Dedifferentiated amniotic fluid mesenchymal stem cell (primary cell): ENCODE measurements around the gene TSN.

ENCODE experiments used
- DNase-seq: peaks from one replicate; pipeline ENCODE4 v3.0.0-alpha.2; 2016; ENCODE audit errors: extremely low spot score

The TSN gene

DNA sequence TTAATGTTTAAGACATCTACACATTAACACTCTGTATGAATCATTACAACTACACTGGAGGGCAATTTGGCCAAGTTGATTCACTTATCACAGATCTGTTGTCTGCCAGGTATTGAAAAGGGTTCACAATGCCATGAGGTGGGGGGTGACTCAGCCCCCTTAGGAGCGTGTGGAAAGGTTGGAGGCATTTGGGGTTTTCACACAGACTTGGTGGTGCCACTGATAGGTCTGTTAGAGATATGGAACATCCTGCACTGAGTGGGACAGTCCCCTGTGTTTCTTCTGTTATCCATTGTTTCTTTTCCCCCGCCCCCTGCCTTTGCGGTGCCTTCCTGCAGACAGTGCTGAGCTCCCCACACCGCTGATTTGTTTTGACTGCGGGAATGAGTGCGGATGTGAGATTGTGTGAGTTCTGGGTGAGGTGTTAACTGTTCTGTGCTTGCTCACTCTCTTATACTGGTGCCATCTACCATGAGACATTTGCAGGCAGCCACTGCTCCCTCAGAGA, 9.3 kb upstream of the TSN start:
- DNase-seq = no peak

DNA sequence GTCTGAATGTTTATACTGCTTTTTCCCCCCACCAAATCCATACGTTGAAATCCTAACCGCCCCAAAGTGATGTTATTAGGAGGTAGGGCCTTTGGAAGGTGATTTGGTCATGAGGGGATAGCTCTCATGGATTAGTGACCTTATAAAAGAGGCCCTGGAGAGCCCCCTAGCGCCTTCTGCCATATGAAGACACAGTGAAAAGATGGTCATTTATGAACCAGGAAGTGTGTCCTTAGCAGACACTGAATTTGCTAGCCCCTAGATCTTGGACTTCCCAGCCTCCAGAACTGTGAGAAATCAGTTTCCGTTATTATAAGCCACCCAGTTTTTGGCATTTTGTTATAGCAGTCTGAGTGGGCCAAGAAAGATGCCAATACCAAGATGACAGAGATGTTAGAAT, 7.2 kb upstream of the TSN start:
- DNase-seq = no peak

DNA sequence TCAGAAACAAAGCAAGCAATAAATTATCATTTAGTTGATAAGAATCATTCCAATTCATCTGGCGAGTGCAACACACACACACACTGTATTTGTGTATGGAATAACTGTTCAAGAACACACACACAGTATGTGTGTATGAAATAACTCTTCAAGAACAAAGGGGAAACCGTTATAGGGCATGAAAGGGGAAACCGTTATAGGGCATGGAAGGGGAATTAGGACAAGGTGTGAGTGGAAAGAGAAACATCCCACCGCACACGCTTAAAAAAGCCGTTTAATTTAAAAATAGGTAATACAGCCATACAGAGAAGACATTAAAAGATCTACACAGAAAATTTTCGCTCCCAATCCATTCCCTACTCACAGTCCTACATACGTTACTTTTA, 607 bp upstream of the TSN start:
- no peak for DNase-seq

DNA sequence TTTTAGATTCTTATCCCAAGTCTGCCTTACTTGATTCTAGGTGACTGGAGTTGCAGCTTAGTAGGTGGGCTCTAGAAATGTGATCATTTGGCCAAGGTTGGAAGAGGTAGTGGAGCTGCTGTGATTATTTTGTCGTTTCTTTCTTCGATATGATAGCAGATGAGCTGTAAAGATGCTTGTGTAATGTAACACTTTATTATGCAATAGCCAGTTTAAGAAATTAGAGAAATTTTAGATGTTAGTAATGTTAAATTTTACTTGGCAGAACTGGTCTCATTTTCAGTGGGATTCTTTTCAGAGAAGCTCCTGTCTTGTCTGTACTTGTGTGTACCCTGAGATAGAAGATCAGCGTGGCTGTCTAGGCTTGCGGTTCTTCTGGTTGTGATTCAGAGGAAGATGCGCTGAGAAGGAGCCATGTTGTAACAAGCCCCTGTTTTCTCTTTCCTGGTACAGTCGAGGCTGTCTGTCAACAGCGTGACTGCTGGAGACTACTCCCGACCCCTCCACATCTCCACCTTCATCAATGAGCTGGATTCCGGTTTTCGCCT, 9.3 kb downstream of the TSN start:
- DNase-seq = no peak

DNA sequence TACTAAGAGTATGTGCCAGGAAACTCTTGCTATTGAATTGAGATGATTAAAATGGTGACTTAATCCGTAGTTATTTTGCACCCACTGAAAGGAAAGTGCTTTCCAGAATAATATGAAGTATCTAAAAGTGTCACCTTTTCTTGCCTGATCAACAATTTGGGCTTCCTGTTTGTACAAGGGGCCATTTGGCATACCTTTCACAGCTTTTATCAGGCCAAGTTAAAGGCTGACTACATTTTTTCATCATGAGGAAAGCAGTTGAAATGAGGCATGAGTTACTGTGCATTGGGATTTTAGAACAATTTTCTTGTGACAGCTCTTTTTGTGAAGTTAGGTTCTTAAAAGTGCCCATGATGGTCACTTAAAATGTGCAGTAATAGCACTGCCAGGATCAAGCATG, 11.2 kb downstream of the TSN start:
- DNase-seq = no peak

DNA sequence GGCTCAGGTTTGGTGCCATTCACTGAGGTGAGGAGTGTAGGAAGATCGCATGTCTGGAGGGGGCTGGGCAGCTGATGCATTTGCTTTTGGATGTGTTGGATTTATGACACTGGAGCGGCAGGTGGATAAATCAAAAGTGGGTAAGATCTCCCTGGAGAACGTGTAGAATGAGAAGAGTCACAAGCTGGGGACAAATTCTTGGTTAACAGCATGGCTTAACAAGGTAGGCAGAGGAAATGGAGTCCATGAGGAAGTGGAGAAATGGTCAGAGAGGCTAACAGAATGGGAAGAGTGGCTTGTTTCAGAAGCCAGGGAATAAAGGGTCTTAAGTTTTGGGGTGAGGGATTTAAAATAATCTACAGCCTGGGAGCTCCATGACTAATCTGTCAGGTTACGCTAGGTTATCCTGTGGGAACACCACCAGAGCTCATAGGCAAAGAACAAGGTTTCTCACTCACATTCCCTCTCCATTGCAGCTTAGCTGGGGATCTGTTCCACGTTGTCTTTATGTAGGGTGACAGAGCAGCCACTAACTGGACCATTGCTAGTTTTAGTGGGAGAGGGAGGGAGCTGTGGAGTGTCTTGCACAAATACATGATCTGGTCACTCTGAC, 12.8 kb downstream of the TSN start:
- no peak for DNase-seq

DNA sequence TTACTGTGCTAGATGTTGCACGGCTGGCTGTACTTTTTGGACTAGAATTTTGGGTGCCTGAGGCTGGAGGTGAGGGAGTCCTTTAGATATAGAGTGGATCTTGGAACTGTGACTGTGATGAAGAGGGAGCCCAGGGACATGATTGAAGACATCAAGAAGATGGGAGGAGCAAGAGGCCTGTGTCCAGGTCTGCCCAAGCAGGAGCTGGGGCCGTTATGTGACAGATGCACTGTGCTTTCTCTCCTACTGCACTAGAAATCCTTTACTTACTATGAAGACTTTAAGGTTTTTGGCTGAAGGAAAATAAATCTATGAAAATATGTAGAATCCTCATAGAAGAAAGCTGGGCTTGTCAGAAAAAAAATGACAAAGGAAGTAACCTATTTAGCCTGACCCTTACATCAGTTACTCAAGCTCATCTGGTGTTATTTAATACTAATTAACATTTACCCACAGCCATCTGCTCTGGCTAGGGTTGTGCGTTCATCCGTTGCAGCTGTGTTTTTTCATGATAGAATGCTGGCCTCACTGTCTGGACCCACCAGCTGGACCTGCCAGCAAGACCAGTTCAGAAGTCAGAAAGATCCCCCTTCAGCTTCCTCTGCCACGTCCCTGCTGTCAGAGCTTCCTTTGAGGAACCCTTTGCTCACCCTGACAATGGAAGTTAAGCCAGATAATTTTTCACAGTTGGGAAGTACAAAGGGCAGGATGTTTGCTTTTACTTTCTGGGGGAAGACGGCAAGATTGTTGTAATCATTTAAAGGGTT, 16.7 kb downstream of the TSN start:
- DNase-seq = no peak

DNA sequence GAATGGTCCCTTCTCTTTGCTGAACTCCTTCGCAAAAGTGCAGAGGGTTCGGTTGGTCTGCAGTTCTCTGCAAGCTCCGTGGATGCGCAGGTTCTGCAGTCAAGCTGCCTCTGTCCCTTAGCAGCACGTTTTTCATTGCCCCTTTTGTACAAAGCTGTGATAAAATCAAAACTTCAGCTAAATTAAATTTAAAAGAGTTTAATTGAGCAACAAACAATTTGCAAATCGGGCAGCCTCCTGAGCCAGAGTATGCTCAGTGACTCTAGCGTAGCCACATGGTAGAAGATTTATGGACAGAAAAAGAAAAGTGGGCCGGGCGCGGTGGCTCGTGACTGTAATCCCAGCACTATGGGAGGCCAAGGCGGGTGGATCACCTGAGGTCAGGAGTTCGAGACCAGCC, 18.8 kb downstream of the TSN start:
- DNase-seq = no peak

DNA sequence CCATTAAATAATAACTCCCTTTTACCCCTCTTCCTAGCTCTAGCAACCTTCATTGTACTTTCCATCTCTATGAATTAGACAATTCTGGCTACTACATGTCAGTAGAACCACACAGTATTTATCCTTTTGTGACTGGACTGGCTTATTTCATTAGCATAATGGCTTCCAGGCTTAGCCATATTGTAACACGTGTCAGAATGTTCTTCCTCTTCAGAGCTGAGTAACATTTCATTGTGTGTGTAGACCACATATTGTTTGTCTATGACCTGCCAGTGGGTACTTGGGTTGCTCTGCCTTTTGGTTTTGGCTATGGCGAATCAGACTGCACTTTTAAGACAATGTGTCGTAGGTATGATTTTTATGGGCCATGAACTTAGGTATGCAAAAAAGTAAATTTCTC, 20.9 kb downstream of the TSN start:
- no peak for DNase-seq

DNA sequence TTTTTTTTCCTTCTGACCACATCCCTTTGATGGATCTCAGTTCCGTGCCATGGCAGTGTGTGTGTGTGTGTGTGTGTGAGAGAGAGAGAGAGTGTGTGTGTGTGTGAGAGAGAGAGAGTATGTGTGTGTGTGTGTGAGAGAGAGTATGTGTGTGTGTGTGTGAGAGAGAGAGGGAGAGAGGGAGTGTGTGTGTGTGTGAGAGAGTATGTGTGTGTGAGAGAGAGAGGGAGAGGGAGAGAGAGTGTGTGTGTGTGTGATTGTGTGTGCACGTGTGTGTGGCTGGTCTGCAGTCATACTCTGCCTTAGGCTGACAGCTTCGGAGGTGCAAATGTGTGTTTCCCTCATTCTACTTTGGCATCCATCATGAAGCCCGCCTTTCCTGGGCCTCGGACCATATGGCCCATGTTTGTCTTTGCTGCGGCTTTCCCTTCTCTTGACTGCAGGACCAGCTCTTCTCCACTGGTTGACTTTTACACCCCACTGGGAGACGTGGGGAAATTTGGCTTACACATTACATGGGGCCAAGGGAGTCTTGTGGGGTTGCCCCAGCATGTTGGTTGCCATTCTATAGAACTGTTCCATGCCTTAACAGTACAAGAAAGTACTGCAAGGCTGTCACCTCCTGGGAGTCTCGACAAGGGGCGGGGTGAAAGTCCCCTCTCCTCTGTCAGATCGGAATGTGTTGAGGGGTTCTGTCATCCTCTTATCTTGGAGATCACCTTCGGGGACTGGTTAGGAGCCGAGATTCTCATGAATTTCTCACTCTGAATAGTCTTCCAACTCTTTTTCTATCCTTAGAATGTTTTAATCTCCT, 21.6 kb downstream of the TSN start:
- DNase-seq = no peak

DNA sequence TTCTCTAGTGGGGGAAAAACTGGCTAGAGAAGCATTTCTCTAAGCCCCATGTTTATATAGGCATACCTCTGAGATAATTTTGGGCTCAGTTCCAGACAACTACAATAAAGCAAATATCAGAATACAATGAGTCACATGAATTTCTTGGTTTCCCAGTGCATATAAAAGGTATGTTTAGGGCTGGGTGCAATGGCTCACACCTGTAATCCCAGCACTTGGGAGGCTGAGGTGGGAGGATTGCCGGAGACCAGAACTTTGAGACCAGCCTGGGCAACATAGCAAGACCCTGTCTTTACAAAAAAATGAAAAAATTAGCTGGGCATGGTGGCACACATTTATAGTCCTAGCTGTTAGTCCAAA, 22.2 kb downstream of the TSN start:
- DNase-seq = no peak

DNA sequence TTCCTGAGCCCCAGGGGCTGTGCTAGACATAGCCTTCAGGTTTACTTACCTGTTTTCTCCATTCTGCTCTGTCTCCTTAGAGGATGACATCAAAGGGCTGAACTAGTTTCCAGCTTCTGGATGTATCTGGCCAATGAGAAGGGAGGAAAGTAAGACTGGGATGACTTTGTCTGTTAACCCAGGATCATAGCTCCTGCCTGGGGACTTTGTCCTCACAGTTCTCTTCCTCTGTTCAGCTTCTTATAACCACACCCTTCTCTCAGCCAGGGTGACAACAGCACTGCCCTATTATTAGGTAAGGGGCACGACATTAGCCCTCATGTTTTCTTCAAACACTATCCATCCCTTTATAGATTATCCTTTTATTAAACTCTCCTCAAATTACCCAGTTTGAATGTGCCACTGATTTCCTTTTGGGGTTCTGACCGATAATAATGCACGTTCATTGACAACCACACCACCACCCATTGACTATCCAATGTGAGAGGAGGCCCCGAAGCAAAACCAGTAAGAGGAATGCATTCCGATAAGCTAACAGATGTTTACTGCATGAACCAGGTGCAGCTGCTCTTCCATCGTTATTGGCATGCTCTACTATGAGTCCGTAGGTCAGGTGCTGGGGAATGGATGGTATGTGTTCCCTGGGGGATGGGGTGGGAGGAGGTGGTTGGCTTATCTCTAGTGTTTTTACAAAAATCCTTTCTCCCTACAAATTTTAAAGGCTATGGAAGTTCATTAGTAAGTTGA, 23.5 kb downstream of the TSN start:
- no peak for DNase-seq

DNA sequence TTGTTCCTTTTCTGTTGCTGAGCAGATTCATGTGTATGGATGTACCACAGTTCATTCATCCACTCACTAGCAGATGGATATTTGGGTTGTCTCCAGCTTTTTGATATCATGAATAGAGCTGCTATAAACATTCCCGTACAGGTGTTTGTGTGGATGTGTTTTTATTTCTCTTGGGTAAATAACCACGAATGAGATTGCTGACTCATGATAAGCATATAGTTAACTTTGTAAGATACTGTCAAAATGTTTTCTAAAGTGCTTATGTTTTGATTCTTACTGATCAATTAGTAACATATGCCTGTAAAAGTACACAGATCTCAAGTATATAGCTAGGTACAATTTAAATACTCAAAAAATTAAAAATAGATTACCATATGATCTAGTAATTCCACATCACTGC, 27.7 kb downstream of the TSN start:
- DNase-seq = no peak

DNA sequence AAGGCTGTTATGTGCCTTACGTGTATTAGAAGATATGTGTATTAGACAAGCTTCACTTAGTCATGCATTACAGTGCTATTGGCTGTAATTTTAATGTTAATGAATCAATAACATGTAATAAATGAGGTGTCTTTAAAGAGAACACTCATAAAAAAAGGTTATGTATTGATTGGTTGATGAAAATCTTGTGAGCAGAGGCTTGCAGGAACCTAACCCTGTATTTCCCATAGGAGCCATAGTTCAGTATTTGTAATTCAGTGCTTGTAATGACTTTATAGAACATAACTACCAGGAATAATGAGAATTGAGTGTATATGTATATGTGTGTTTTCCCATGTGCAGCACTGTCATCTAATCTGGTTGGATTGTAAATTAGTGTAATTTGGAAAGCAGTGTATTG, 33.2 kb downstream of the TSN start:
- no peak for DNase-seq

DNA sequence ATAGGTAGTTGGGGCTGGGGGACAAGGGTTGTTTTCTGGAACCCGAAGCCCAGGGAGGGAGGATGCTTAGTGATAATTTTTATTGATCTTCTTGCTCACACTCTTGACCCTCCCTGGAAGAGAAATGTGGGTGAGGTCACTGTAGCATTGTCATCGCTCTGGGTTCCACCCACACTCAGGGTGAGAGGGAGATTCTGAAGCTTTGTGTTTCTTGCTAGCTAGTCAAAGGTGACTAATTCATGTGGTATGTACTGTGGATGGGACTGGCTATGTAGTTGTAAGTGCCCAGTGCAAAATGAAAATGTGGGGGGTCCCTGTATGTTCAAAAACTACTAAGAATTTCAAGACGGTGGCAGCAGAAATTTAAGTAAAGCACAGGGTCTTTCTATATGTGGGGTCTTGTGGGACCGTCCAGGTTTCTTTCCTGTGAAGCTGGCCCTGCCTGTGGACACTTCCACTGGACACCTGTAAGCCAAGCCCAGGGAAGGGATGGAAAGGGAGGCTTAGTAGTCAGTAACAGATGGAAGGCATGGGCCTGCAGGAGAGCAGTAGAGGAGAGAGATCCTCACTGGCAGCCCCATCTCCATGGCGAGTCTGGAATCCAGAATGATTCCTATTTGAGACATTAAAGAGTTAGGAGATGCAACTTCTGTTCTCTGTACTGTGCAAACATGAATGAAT, 35.0 kb downstream of the TSN start:
- peak; percentile 52 for DNase-seq

DNA sequence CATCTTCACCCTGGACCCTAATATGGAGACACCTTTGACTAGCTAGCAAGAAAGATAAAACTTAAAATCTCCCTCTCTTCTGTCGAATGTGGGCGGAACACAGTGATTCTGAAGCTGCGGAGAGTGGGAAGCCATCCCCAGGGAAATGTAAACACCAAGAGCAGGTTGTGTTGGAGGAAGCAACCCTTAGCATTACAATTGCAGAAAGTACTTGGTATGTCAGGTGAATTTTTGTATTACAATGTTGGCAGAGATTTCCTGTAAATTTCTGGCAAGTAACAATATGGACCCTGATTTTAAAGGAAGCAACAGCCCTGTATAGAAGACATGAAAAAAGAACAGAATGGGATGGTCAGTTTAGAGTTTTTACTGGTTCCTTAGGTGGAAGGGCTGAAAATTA, 35.8 kb downstream of the TSN start:
- DNase-seq = no peak

DNA sequence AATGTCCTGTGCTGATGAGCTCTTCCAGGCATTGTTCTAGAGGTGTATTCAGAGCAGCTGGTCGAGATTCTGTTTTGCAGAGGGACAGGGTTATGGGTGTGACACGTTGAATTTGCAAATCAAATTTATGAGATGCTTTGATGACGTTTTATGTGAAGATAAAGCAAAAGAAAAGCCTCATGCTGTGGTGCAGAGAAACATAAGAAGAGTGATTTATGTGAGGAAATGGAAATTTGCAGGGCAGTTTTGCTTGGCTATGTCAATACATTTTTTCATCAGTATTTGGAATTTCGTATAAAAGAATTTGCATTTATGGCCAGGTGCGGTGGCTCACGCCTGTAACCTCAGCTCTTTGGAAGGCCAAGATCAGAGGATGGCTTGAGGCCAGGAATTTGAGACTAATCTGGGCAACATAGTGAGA, 36.4 kb downstream of the TSN start:
- DNase-seq = no peak

DNA sequence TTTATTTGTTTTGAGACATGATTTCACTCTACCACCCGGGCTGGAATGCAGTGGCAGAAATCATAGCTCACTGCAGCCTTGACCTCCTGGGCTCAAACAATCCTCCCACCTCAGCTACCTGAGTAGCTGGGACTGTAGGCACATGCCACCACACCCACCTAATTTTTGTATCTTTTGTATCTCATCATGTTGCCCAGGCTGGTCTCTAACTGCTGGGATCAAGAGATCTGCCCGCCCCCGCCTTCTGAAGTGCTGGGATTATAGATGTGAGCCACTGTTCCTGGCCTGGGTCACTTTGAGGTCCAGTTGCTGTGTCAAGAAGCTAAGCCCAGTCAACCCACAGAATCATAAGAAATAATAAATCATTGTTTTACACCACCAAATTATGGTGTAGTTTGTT, 38.4 kb downstream of the TSN start:
- no peak for DNase-seq

DNA sequence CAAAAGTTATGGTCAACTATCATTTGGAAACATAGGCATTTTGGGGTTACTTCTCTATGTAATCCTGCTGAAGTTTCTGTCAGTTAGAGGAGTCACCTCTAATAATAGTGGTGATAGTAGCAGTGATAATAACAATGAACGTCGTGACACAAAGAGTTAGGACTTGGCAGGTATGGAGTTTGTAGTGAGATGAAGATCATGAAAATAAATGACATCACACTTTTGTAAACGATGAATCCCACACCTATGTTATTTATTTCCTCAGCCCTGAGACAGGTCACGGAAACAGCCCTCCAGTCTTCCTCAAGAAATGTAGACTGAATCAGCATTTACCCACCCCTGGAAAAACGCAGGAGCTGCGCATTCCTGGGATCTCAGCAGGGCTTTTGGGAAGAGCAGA, 38.8 kb downstream of the TSN start:
- DNase-seq = no peak

DNA sequence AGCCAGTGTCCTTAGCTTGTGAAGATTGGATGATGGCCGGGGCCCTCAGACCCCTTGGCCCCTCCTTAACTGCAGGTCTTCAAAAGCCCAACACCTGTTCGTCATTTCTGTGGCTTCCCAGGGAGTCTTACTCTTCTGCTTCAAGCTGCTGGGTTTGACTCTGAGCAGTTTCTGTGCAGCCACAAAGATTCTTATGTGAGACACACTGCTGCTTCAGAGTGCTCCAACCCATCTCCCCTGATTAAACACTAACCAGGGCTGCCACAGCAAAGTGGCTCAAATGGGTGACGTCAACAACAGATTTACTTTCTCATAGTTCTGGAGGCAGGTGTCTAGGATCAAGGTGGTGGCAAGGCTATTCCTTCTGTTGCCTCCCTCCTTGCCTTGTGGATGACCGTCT, 40.8 kb downstream of the TSN start:
- DNase-seq = no peak

DNA sequence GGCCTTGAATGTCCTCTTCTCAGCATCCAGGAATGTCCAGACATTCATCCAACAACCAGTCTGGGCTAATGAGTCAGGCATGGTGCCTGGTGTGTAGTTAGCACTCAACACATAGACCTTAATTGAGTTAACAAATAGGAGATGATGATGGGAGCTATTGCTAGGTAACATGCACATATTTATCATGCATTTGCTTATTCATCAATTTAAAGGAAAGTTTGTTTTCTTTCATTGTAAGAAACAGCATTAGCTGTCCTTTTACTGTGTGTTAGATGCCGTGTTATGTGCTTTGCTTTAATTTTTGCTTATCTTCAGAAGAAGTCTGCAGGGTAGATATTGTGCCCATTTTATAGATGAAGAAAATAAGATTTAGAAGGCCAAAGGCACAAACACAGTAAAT, 43.2 kb downstream of the TSN start:
- DNase-seq = no peak
